HTR-8/SVneo (cell line): ENCODE measurements around the gene STRIP1.
"Not testable (repeated sequence)": the region's sequence is repeated elsewhere in the genome, so short reads cannot be mapped to it uniquely, and the experiment has no call there.

ENCODE experiments used
- DNase-seq: peaks from one replicate; pipeline ENCODE4 v3.0.0; 2011; ENCODE audit warnings: low spot score, mixed read lengths; ENCODE audit not compliant: insufficient read length
- FAIRE-seq: peaks from 2 replicates; lab custom pipeline; 2011; peaks lifted over from hg19 to GRCh38; lab: Jason Lieb, UNC

The STRIP1 gene

DNA sequence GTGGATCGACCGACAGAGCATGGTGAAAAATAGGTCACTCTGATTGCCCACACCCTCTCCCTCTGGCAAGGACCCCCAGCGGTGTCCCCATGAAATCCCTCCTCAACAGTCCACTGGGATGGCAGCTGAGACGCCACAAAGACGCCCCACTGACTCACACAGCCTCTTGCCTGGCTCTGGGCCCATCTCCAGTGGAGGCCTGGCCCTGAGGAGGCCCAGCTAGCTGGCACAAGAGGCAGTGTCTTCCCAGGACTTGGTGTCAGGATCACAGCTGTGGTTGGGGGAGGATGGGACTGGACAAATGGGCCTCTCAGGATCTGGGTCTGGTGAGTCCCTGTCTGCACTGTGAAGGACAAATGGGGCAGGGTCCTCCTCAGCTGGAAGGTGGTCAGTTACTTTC lies 31.4 kb downstream of the STRIP1 start:
- no peak for DNase-seq
- no peak for FAIRE-seq

DNA sequence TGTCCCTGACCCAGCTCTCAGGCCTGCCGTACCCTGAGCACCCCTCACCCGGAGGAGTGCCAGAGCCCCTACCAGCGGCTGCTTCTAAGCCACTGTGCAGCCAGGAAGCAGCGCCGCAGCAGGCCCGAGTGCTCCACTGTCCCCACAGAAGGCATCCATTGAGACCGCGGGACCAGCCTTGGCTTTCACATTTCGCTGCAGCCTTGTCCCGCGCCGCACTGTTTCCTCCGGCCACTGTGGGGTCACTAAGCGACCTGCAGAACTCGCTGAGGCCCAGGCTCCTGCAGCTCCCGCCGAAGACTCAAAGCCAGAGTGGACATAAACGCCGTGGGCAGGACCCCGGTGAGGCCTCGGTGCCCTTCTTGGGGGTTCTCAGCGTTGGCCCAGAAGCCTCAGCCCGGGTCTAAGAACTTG lies 33.1 kb downstream of the STRIP1 start:
- DNase-seq (no peak), FAIRE-seq (no peak)

DNA sequence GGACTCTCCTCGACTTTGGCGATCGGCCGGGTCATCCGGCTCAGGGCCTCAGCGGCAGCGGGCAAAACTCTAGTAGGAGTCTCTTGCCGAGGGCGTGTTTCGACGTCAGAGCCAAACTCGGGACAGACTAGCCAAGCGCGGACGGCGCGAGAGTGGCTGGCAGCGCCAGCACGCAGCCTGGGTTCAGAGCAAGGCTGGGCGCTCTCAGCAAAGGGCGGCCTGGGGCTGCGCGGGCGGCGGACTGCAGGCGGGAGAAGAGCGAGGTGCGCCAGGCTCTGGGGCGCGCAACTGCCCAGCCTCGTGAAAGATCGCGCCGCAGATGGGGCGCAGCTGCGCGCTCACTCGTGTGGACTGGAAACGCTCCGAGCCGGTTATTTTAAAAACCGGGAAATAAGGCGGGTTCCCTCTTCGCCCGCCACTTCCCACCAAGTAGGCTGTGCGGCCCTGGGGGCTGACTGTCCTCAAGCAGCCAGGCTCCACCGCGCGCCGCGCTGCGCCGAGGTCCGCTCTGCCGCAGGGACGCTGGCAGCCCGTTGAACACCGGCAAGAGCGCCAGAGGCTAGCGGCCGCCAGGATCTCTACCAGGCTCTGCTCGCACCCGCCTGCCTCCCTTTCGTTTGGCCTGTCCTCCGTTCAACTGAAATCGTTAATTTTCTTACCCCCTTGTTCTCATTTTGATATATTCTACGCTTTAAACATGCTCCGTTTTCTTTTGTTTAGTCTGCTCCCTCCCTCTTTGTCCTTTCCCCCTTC lies 33.6 kb downstream of the STRIP1 start:
- DNase-seq (no peak), FAIRE-seq (no peak)

DNA sequence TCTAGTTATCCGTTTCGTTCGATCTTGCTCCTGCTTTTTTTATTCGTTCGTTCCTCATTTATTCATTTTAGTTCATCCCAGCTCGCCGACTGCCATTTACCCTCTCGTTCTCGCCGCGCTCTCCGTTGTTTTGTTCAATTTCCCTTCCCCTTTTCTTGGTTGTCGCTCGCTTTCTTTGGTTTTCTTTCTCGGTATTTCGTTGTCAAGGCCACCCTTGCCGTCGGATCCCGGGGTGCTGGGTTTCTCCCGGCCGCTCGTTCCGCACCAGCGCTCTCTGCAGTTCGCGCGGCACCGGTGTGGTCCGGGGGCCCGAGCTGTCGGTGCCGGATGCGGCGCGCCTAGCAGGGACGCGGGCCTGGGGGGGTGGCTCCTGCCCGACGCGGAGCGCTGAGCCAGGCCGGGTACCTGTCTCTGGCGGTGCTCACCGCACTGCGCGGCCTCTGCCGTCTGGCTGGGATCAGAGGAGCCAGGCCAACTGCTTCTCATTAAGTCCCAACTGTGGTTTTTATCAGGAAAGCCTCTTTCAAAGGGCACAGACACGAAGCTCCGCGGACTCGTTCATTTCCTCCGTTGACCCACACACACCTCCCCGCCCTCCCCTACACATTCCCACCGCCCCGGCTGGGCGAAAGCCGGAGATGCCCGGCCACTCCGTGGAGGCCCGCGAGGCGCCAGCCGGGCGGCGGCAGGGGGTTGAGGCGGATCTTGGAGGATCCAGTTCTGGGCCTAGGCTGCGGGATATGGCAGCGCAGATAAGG lies 34.4 kb downstream of the STRIP1 start:
- DNase-seq = no peak
- FAIRE-seq = no peak

DNA sequence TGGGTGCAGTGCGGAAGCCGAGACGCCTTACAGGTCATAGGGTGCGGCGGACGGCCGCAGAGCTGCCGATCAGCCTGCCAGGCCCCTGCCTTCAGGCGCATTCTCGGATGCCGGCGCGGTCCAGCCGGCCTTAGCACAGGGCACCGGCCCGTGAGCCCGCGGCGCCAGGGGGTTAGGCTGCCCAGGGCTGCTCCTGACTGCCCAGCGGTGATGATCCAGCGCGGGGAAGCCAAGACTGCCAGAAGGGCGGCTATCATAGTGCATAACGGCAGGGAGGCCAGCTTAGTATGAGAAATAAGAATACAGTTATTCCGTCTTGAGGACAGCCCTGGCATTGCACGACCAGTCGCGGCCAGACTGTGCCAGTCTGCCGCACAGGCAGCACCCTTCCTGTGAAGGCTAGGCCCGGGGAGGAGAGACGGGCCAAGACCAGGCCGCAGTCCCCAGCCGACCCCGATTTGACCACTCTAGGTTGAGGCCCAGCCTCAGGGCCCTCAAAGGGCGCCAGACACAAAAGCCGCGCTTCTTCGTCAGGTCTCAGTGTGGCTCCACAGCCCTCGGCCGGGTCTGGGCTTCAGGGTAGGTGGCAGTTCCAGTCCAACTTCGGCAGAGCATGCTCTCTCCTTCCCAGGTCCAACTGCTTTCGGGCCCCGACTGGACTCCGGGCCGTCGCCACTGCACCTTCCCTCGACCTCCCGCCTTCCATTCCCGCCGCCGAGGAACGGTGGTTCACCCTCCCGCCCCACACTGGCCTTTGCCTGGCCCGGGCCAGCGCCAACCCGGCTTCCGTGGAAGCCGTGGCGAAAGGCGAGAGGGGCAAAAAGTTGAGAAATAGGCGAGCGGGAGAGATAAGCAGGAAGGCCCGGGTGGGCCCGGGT lies 35.2 kb downstream of the STRIP1 start:
- FAIRE-seq (no peak), DNase-seq (no peak)

DNA sequence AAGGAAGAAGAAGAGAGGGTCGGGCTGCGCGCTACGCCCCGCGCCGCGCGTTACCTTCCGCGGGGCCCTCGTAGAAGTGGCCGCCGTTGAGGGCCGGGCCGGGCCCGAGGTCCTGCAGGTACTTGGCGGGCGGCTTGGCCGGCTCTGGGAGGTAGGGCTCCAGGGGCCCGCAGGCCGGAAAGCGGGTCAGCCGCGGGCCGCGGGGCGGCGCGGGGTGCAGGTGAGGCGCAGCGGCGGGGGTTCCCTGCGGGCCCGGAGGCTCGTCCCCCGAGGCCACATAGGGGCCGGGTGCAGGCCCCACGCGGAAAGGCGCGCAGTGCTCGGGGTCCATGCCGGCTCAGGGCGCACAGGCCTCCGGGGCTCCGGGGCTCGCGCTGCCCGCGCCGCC lies 35.9 kb downstream of the STRIP1 start:
- DNase-seq (no peak), FAIRE-seq (no peak)

DNA sequence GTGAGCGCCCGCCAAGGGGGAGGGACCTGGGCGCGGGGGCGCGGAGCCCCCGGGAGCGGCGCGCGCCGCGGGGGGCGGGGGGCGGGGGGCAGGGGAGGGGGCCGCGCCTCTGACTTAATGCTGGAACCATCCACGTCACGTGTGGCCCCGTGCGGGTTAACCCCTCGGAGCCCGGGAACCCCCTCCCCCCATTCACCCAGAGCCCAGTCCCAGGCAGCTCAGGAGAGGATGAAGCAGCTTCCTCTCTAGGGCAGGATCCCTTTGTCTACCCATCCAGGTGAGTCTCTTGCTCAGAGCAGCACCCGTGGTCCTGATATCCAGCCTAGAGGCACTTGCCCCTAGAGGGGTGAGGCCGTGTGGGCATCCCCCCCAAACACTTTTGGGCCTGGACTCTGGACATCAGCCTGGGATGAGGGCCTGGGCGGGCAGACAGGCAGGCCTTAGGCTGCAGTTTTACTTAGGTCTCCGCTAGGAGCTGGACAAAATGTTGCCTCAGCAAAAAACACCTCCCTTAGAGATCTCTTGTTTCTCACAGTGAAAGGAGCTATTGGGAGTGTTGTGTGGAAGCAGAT lies 36.3 kb downstream of the STRIP1 start, which contains the start of gene ALX3:
ALX3 (minus strand) TSS at position 2 of the 572 bp plus-strand sequence. CDS start 60 bp downstream, outside the sequence.
- DNase-seq (no peak), FAIRE-seq (no peak)

DNA sequence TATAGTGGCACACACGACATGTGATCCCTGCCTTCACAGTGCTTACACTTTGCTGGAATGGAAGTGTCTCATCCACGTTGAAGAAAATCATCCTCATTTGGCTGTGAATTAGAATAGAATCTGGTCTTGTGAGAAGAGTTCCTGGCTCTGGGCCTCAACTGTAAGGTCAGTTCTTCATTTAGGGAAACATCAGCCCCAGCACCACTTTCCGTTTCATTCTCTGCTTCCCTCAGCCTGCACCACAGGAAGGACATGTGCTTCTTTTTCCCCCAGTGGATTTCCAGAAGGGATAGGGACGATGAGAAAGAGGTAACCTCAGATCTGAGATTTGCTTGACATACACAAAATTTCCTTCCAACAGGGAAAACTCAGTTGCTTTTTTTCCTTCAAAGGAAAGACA lies 39.7 kb downstream of the STRIP1 start:
- no peak for FAIRE-seq

DNA sequence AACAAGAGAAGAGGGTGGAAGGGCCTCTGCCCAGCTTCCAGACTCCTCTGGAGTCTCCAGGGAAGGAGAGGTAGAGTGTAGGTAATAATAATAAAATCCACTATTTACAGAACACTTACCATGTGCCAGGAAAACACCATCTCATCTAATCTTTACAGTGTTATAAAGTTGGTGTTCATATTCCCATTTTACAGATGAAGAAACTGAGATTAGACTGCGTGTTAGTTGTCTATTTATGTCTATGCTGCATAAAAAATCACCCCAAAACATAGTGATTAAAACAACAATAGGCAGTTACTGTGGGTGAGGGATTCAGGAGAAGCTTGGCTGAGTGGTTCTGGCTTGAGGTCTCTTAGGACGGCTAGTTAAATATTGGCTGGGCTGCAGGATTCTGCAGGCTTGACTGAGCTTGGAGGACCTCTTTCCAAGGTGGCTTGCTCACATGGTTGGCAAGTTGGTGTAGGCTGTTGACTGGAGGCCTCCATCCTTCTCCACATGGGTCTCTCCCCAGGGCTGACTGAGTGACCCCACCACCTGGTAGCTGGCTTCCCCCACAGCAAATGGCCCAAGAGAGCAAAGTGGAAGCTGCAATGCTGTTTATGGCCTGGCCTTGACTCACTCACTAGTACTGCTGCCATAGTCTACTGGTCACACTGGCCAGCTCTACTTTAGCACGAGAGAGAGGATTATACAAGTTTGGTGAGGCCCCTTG lies 42.5 kb downstream of the STRIP1 start:
- FAIRE-seq (no peak), DNase-seq (no peak)

More for the DNA sequence above, 39.7 kb downstream of the STRIP1 start:
- DNase-seq = no peak

DNA sequence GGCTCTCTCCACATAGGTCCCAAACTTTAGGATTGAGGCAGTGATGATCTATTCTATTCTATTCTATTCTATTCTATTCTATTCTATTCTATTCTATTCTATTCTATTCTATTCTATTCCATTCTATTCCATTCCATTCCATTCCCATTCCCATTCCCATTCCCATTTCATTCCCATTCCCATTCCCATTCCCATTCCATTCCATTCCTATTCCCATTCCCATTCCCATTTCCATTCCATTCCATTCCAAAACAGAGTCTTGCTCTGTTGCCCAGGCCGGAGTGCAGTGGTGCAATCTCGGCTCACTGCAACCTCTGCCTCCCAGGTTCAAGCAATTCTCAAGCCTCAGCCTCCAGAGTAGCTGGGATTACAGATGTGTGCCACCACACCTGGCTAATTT lies 45.6 kb downstream of the STRIP1 start:
- FAIRE-seq, DNase-seq: not testable (repeated sequence)

DNA sequence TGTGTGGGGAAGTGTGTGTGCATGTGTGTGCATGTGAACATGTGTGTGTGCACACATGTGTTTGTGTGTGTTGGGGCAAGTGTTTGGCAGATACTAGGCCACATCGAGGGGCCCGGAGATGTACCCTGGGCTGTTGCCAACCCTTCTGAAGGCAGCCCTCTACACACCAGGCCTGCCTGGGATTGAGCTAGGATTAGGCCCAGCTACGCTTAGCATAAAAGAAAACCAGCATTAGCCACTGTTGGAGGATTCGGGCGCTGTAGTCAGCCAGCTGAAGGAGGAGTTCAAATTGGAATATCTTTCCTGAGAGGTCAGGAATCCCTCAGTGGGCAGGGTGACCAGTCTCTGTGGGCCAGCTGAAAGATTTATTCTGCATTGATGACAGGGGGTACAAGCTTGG lies 46.6 kb downstream of the STRIP1 start:
- no peak for DNase-seq
- FAIRE-seq = no peak

DNA sequence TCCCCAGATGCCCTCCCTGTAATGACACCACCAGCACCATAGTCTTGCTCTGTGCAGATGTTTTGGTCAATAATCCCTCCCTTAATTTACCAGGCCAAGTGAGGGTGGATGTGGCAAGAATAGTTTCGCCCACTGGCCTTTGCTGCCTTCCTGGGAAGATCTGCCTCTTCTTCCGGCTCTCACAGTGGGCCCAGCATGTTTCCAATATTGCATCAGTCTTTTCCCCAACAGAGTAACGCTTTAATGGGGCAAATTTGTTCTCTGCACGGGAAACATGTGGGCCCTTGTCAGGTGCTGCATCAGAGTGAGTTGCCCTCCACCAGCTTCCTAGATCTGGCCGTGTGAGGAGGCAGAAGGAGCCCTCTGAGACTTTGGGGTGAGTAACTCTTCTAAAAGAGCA lies 48.1 kb downstream of the STRIP1 start:
- DNase-seq (no peak), FAIRE-seq (no peak)

DNA sequence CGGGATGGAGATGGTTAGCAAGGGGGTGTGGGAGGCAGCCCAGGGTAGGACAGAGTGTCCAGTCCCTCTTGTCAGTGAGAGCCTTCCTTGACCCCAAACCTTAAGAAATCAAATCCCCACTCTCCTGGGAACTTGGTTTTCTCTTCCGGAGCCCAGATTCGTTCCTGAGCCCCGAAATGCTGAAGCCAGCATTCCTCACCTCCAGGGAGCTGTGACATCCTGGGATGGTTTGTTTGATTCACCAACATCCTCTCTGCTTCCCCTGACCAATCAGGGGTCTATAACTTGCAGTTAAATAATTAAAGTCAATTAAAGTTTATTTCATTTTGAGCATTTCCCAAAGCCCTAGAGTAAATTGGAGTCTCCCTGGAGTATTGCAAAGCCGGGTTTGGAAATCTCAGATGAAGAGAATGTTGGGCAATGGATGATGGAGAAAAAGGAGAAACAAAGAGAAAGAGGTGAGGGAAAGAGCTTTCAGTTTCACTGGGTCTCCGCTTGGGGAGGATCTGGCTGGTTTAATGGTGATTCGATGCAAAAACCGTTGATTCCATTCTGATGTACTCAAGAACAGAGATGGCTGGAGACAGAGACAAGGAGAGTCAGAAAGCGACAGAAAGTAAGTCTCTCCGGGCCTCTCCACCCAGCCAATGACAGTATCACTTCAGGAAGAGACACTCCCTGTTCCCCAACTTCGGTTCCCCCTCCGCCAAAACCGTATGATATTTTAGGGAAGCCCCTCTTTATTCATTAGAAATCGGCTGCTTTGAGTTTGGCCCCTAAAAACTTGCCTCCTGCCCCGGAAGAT lies 48.8 kb downstream of the STRIP1 start:
- FAIRE-seq (no peak), DNase-seq (no peak)

DNA sequence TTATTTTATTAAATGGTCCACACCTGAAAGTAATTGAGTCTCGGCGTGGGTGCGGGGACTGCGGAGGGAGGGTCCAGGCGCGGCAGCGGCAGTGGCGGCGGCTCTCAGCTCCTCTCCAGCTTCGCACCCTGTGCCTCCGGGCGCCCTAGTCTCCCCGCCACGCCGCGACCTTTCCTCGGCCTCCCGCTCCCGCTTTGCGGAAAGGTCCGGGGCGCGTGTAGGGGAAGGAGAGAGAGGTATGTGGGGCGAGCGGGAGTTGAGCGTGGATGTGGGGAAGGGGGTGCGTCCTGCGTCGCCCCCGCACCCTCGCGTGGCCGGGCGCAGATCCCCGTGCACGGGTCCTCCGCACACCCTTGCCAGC lies 49.4 kb downstream of the STRIP1 start:
- FAIRE-seq = no peak
- no peak for DNase-seq

DNA sequence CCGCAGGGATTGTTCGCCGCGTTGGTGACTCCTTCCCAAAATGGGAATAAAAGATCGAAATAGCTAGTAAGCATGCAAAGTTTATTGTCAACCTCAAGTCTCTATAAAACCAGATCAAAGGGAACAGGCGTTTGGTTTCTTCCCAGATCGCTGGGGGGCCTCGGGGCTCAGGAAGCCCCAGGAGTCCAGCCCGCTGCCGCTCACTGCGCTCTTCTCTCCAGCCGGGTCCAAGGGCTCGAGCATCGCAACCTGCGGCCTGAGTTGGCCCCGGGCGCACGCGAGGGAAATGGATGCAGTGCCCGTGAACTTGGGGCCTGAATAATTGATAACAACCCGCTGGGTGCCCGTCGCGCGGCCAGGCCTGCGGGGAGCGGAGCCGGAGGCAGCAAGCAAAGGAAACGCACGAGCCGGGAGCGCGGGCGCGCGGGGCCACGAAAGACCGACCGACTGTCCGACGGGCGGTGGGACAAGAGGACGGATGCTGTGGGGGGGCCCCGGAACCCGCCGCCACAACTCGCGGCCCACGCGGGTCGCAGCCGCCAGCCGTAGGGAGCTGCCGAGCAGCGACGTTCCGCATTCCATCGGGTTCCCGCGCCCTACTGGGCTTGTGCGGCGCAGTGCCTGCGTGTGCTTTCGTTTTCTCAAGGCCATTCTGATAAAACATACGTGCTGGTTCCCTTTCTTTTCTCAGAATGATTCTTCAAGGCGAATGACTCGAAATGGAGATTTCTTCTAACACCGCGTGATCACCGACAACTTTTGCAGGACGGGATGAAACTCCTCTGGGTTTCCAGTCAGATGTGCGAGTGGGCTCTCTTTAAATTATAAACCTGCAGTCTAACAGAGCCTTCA lies 50.0 kb downstream of the STRIP1 start:
- FAIRE-seq = no peak
- DNase-seq = no peak

DNA sequence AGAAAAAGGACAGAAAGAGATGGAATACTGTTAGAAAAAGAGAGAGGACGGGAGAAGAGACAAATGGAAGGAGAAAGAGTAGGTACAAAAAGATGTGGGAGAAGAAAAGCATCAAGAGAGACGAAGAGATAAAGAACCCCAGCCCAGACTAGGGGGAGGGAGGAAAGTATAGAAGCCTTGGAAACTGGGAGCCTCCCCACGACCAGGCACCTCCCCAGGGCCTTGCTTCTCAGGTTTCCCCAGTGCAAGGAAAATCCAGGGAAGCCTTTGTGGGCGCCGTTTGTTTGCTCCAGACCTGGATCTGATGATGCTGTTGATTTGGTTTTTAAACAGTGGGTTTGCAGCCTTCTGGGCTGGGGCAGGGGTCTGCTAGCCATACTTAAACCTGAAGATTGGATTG lies 51.2 kb downstream of the STRIP1 start:
- no peak for FAIRE-seq
- no peak for DNase-seq

DNA sequence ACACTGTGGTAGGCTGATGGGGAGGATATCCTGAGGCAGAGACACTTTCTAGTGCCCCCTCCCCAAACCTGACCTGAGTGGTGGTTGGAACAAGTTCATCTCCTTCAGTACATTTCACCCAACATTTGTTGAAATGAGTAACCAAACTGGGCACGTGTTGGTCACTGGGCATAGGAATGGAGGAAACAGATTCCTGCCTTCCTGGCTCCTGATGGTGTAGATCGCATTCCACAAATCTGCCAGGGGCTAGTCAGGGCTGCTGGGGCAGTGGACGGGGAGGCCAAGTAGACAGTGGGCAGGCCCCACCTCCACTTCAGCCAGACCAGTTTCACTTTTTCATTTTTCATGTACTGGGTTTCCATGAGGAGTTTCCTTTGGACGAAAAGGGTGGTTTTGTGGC lies 52.5 kb downstream of the STRIP1 start:
- FAIRE-seq (no peak), DNase-seq (no peak)
